ENCODE measurements around the gene NEXN. TPM values are rescaled to one million over a fixed set of nuclear protein-coding genes. Genes with fewer than 3 reads are reported as not detected.

The NEXN gene
- total RNA-seq, 1 experiment from 2014 or later, result 1.6 TPM

- POLR2A ChIA-PET, result interaction anchor here (1.0 to 6.3 kb wide), 2 partner anchors 21 to 49 kb away, joined by 3 to 37 read pairs; partner anchors contain the start of genes DNAJB4 and FUBP1
- CTCF ChIA-PET, result interaction anchor here (0.6 kb wide), 1 partner anchor 23 kb away, joined by 3 read pairs; the partner anchor contains the start of gene FUBP1
These were observed 67.3 kb downstream of the NEXN start for GRCh38 chr1:77955709-77956108.

GRCh38 chr1:77956464-77956863 lies 68.0 kb downstream of the NEXN start:
- no peaks in the 10 kb centered on the region for H3K27me3 Mint-ChIP-seq (ENCODE audit: insufficient read depth, unreplicated experiment)
- no TSS peak for BruUV-seq (replicated peaks)
- H3K9me3 Mint-ChIP-seq (ENCODE audit: unreplicated experiment), result no peaks in the 10 kb centered on the region
- no peak for DNase-seq (ENCODE audit: unreplicated experiment)
- TF ChIP-seq CTCF (IDR thresholded peaks at IDR 0.05; ENCODE audit: unreplicated experiment), result no peak
- CTCF ChIA-PET, result interaction anchor here (0.6 to 1.6 kb wide), 3 partner anchors 157 to 211 kb away, joined by 3 to 7 read pairs (median 4); no protein-coding TSS in a partner anchor
- no peak overlapping the region for H3K27ac Mint-ChIP-seq (ENCODE audit: low read depth, unreplicated experiment)
- intact Hi-C loops (cut with micrococcal nuclease), result no loop called here
- H3K36me3 Mint-ChIP-seq (ENCODE audit: insufficient read depth, unreplicated experiment), result peaks cover 98% of the 10 kb centered on the region
- H3K4me3 Mint-ChIP-seq (ENCODE audit: unreplicated experiment), result no peak overlapping the region
- H3K4me1 Mint-ChIP-seq (ENCODE audit: insufficient read depth, unreplicated experiment), result no peaks in the 10 kb centered on the region
- POLR2A ChIA-PET, result interaction anchor here (0.9 to 6.3 kb wide), 3 partner anchors 11 to 21 kb away, joined by 3 to 37 read pairs (median 3); partner anchors contain the start of gene FUBP1

More at GRCh38 chr1:77955709-77956108, 67.3 kb downstream of the NEXN start:
- Mint-ChIP-seq H3K27ac (ENCODE audit: low read depth, unreplicated experiment) (no peak overlapping the region), H3K36me3 (ENCODE audit: insufficient read depth, unreplicated experiment) (peaks cover 98% of the 10 kb centered on the region), H3K4me3 (ENCODE audit: unreplicated experiment) (no peak overlapping the region), H3K27me3 (ENCODE audit: insufficient read depth, unreplicated experiment) (no peaks in the 10 kb centered on the region), H3K9me3 (ENCODE audit: unreplicated experiment) (no peaks in the 10 kb centered on the region), H3K4me1 (ENCODE audit: insufficient read depth, unreplicated experiment) (no peaks in the 10 kb centered on the region)
- TF ChIP-seq CTCF (IDR thresholded peaks at IDR 0.05; ENCODE audit: unreplicated experiment), result no peak
- intact Hi-C loops (cut with micrococcal nuclease), result no loop called here
- no peak for DNase-seq (ENCODE audit: unreplicated experiment)
- no TSS peak for BruUV-seq (replicated peaks)

- TF ChIP-seq CTCF (IDR thresholded peaks at IDR 0.05; ENCODE audit: unreplicated experiment), result no peak
- no peak overlapping the region for H3K27ac Mint-ChIP-seq (ENCODE audit: low read depth, unreplicated experiment)
- intact Hi-C loops (cut with micrococcal nuclease), result no loop called here
- no peak overlapping the region for H3K4me3 Mint-ChIP-seq (ENCODE audit: unreplicated experiment)
- ChIA-PET CTCF (interaction anchor here (0.6 kb wide), 1 partner anchor 11 kb away, joined by 5 read pairs; no protein-coding TSS in a partner anchor), POLR2A (interaction anchor here (0.6 to 6.3 kb wide), 3 partner anchors 19 to 156 kb away, joined by 3 to 37 read pairs (median 3); partner anchors contain the start of gene FUBP1)
- no TSS peak for BruUV-seq (replicated peaks)
- H3K4me1 Mint-ChIP-seq (ENCODE audit: insufficient read depth, unreplicated experiment), result no peaks in the 10 kb centered on the region
- H3K36me3 Mint-ChIP-seq (ENCODE audit: insufficient read depth, unreplicated experiment), result peaks cover 96% of the 10 kb centered on the region
- H3K27me3 Mint-ChIP-seq (ENCODE audit: insufficient read depth, unreplicated experiment), result no peaks in the 10 kb centered on the region
- DNase-seq (ENCODE audit: unreplicated experiment), result no peak
- no peaks in the 10 kb centered on the region for H3K9me3 Mint-ChIP-seq (ENCODE audit: unreplicated experiment)
These were observed 70.0 kb downstream of the NEXN start for GRCh38 chr1:77958391-77958790.

- Mint-ChIP-seq H3K4me1 (ENCODE audit: insufficient read depth, unreplicated experiment) (no peaks in the 10 kb centered on the region), H3K4me3 (ENCODE audit: unreplicated experiment) (no peak overlapping the region), H3K36me3 (ENCODE audit: insufficient read depth, unreplicated experiment) (peaks cover 96% of the 10 kb centered on the region), H3K27ac (ENCODE audit: low read depth, unreplicated experiment) (no peak overlapping the region), H3K27me3 (ENCODE audit: insufficient read depth, unreplicated experiment) (no peaks in the 10 kb centered on the region), H3K9me3 (ENCODE audit: unreplicated experiment) (no peaks in the 10 kb centered on the region)
- CTCF ChIA-PET, result interaction anchor here (0.6 kb wide), 1 partner anchor 12 kb away, joined by 5 read pairs; no protein-coding TSS in a partner anchor
- TF ChIP-seq CTCF (IDR thresholded peaks at IDR 0.05; ENCODE audit: unreplicated experiment), result no peak
- no TSS peak for BruUV-seq (replicated peaks)
- no peak for DNase-seq (ENCODE audit: unreplicated experiment)
- POLR2A ChIA-PET, result interaction anchor here (6.3 kb wide), 1 partner anchor 18 kb away, joined by 37 read pairs; the partner anchor contains the start of gene FUBP1
- intact Hi-C loops (cut with micrococcal nuclease), result no loop called here
These were observed 70.4 kb downstream of the NEXN start for GRCh38 chr1:77958850-77959249.
